H1 (cell line): ENCODE data around the gene CTPS2. TPM values are rescaled to one million over a fixed set of nuclear protein-coding genes. Genes with fewer than 3 reads are reported as not detected.

Source experiments
- CTCF ChIA-PET: fragments of 300-600 bp; sonication (Branson Sonifier 250); formaldehyde crosslinking; loops from one replicate; lab custom pipeline; 2021; ENCODE audit not compliant: partially characterized antibody; lab: Charles Lee
- POLR2A ChIA-PET: fragments of 300-600 bp; sonication (Branson Sonifier 250); formaldehyde crosslinking; loops from one replicate; lab custom pipeline; 2021; ENCODE audit warnings: inconsistent platforms; ENCODE audit not compliant: partially characterized antibody; lab: Charles Lee
- DNase-seq, 2 experiments: peaks; one replicate each; pipeline versions ENCODE4 v3.0.0 to v3.0.0-alpha.2; 2010 to 2022; ENCODE audit warnings: low spot score in 2 of 2, low read depth in 1 of 2, mixed read lengths in 1 of 2
- FAIRE-seq: peaks from 2 replicates; lab custom pipeline; 2011; peaks lifted over from hg19 to GRCh38; lab: Jason Lieb, UNC
- H2AFZ ChIP-seq: 2 replicates; pipeline ENCODE4 v1.8.1; 2012; ENCODE audit warnings: low read length, inconsistent platforms
- H2AK5ac ChIP-seq: 2 replicates; pipeline ENCODE4 v1.6.1; 2013; ENCODE audit warnings: low read depth, low read length
- H2BK120ac ChIP-seq: replicated peaks from 2 replicates; pipeline ENCODE3; 2013; ENCODE audit warnings: low read depth, low read length, inconsistent platforms
- H2BK12ac ChIP-seq: 2 replicates; pipeline ENCODE4 v1.6.1; 2013; ENCODE audit warnings: low read depth, low read length
- H2BK15ac ChIP-seq: 2 replicates; pipeline ENCODE4 v1.6.1; 2013; ENCODE audit warnings: low read length
- H2BK20ac ChIP-seq: 2 replicates; pipeline ENCODE4 v1.6.1; 2013; ENCODE audit warnings: low read length
- H2BK5ac ChIP-seq: 2 replicates; pipeline ENCODE4 v1.6.1; 2013; ENCODE audit warnings: low read depth, low read length
- H3K14ac ChIP-seq: 2 replicates; pipeline ENCODE4 v1.6.1; 2013; ENCODE audit warnings: inconsistent platforms; ENCODE audit not compliant: insufficient read length
- H3K18ac ChIP-seq: 2 replicates; pipeline ENCODE4 v1.6.1; 2013; ENCODE audit warnings: low read length; ENCODE audit errors: extremely low read depth
- H3K23ac ChIP-seq: 2 replicates; pipeline ENCODE4 v1.6.1; 2013; ENCODE audit warnings: inconsistent platforms; ENCODE audit not compliant: insufficient read length
- H3K23me2 ChIP-seq: 2 replicates; pipeline ENCODE4 v1.6.1; 2013; ENCODE audit warnings: low read depth, low read length
- H3K27ac ChIP-seq: 2 replicates; pipeline ENCODE4 v1.6.1; 2011; ENCODE audit warnings: low read depth, low read length, inconsistent platforms
- H3K27me3 ChIP-seq, 4 experiments: replicated peaks in 1 of 4; 1 replicate in 1 of 4; 2 replicates in 3 of 4; pipeline versions ENCODE4 v1.6.1 to v1.8.1; 2011 to 2013; ENCODE audit warnings: low read length in 3 of 4, mild to moderate bottlenecking in 3 of 4, inconsistent platforms in 2 of 4, mixed read lengths in 2 of 4, moderate library complexity in 1 of 4; ENCODE audit not compliant: control insufficient read depth in 3 of 4, insufficient read depth in 3 of 4; ENCODE audit errors: extremely low read depth in 1 of 4
- H3K36me3 ChIP-seq, 4 experiments: 2 replicates each; pipeline versions ENCODE4 v1.6.1 to v1.8.1; 2011 to 2013; ENCODE audit warnings: mild to moderate bottlenecking in 4 of 4, low read length in 3 of 4, moderate library complexity in 2 of 4, control low read depth in 1 of 4, inconsistent platforms in 1 of 4; ENCODE audit not compliant: insufficient read depth in 4 of 4, control insufficient read depth in 2 of 4
- H3K4ac ChIP-seq: replicated peaks from 2 replicates; pipeline ENCODE3; 2013; ENCODE audit warnings: low read length, low read depth, mixed read lengths, inconsistent platforms; ENCODE audit not compliant: insufficient read length
- H3K4me1 ChIP-seq, 4 experiments: replicated peaks in 1 of 4; 1 replicate in 1 of 4; 2 replicates in 3 of 4; pipeline versions ENCODE4 v1.6.1 to v1.8.1; 2011 to 2013; ENCODE audit warnings: low read length in 3 of 4, inconsistent platforms in 2 of 4, mixed read lengths in 1 of 4; ENCODE audit not compliant: insufficient read depth in 4 of 4, control insufficient read depth in 3 of 4
- H3K4me2 ChIP-seq, 2 experiments: 2 replicates each; pipeline versions ENCODE4 v1.6.1 to v1.8.1; 2011 to 2013; ENCODE audit warnings: low read depth in 2 of 2, low read length in 2 of 2, control low read depth in 1 of 2, inconsistent platforms in 1 of 2, mild to moderate bottlenecking in 1 of 2; ENCODE audit not compliant: insufficient read depth in 1 of 2
- H3K4me3 ChIP-seq, 4 experiments: fragments of 200-600, 300-600 bp in 1 of 4; sonication (generic), shearing (Covaris generic), sonication (Bioruptor Twin) in 1 of 4; 2 replicates each; pipeline versions ENCODE4 v1.5.1 to v1.8.1; 2011 to 2016; ENCODE audit warnings: low read length in 4 of 4, low read depth in 3 of 4, control low read depth in 2 of 4, inconsistent platforms in 2 of 4, mild to moderate bottlenecking in 2 of 4, mixed read lengths in 1 of 4, moderate library complexity in 1 of 4; ENCODE audit not compliant: insufficient read depth in 2 of 4; ENCODE audit errors: extremely low read depth in 1 of 4
- H3K56ac ChIP-seq: replicated peaks from 2 replicates; pipeline ENCODE3; 2013; ENCODE audit warnings: low read depth, mild to moderate bottlenecking, mixed read lengths, low read length, inconsistent platforms; ENCODE audit not compliant: insufficient read length
- H3K79me1 ChIP-seq: 2 replicates; pipeline ENCODE4 v1.6.1; 2013; ENCODE audit warnings: low read depth, low read length, control low read depth
- H3K79me2 ChIP-seq, 2 experiments: 2 replicates each; pipeline versions ENCODE4 v1.6.1 to v1.8.1; 2012 to 2013; ENCODE audit warnings: low read length in 2 of 2, mild to moderate bottlenecking in 2 of 2, inconsistent platforms in 1 of 2; ENCODE audit not compliant: insufficient read depth in 2 of 2, control insufficient read depth in 1 of 2
- H3K9ac ChIP-seq, 4 experiments: replicated peaks in 1 of 4; 1 replicate in 1 of 4; 2 replicates in 3 of 4; pipeline versions ENCODE4 v1.6.1 to v1.8.1; 2011 to 2013; ENCODE audit warnings: low read depth in 3 of 4, low read length in 3 of 4, control low read depth in 2 of 4, mild to moderate bottlenecking in 2 of 4, moderate library complexity in 2 of 4, inconsistent platforms in 1 of 4; ENCODE audit errors: extremely low read depth in 1 of 4
- H3K9me3 ChIP-seq, 2 experiments: 2 replicates each; pipeline versions ENCODE4 v1.6.1 to v1.8.1; 2012 to 2013; ENCODE audit warnings: mild to moderate bottlenecking in 2 of 2, moderate library complexity in 2 of 2, control low read depth in 1 of 2, inconsistent platforms in 1 of 2, low read depth in 1 of 2, low read length in 1 of 2, mixed read lengths in 1 of 2; ENCODE audit not compliant: insufficient read depth in 2 of 2
- H4K20me1 ChIP-seq, 2 experiments: replicated peaks in 1 of 2; 2 replicates each; pipeline versions ENCODE3 to v1.8.1; 2011 to 2013; ENCODE audit warnings: inconsistent platforms in 2 of 2, low read length in 2 of 2, mild to moderate bottlenecking in 1 of 2; ENCODE audit not compliant: insufficient read depth in 2 of 2, control insufficient read depth in 1 of 2
- H4K5ac ChIP-seq: 2 replicates; pipeline ENCODE4 v1.6.1; 2013; ENCODE audit warnings: low read length, low read depth, mixed read lengths, inconsistent platforms; ENCODE audit not compliant: insufficient read length
- H4K8ac ChIP-seq: 2 replicates; pipeline ENCODE4 v1.8.0; 2013; ENCODE audit warnings: mild to moderate bottlenecking, moderate library complexity, low read length, inconsistent platforms; ENCODE audit not compliant: insufficient read depth; ENCODE audit errors: extremely low read depth
- H4K91ac ChIP-seq: replicated peaks from 2 replicates; pipeline ENCODE3; 2013; ENCODE audit warnings: low read length, mixed read lengths, inconsistent platforms; ENCODE audit not compliant: insufficient read length
- ATF3 ChIP-seq: IDR thresholded peaks from 2 replicates; pipeline ENCODE4 v1.6.1; 2011; ENCODE audit warnings: low read depth, mild to moderate bottlenecking, low read length; ENCODE audit not compliant: insufficient read depth
- BCL11A ChIP-seq, 2 experiments: IDR thresholded peaks; one replicate each; pipeline ENCODE4 v1.6.1; 2011; ENCODE audit warnings: low read depth in 2 of 2, low read length in 2 of 2, mild to moderate bottlenecking in 2 of 2
- CEBPB ChIP-seq: IDR thresholded peaks from 2 replicates; pipeline ENCODE4 v1.6.1; 2012; ENCODE audit warnings: low read depth, low read length
- GTF2F1 ChIP-seq: IDR thresholded peaks from 2 replicates; pipeline ENCODE4 v1.6.1; 2012; ENCODE audit warnings: low read depth, low read length, improper control_type of control experiment, borderline replicate concordance
- SP1 ChIP-seq: IDR thresholded peaks from 2 replicates; pipeline ENCODE4 v1.6.1; 2011; ENCODE audit warnings: low read depth, low read length
- YY1 ChIP-seq: IDR thresholded peaks from 2 replicates; pipeline ENCODE4 v1.6.1; 2011; ENCODE audit warnings: low read depth, mild to moderate bottlenecking, low read length
- ZNF274 ChIP-seq: IDR thresholded peaks from 2 replicates; pipeline ENCODE4 v1.7.0; 2012; ENCODE audit warnings: low read length, borderline replicate concordance; ENCODE audit errors: extremely low read depth
- WGBS, 2 experiments: shearing (Covaris generic) in 1 of 2; methylation state at CpG; one replicate each; pipeline versions ENCODE4 v1.1.6 to v1.1.7; 2013 to 2015; ENCODE audit warnings: low lambda C conversion rate in 2 of 2, mixed read lengths in 2 of 2, inconsistent platforms in 1 of 2, low coverage in 1 of 2, missing lambda C conversion rate in 1 of 2; ENCODE audit not compliant: insufficient replicate concordance in 2 of 2, insufficient coverage in 1 of 2, insufficient read length in 1 of 2; ENCODE audit errors: extremely low coverage in 1 of 2, missing lambda C conversion rate in 1 of 2; 5-methylcytosine and 5-hydroxymethylcytosine counted together
- polyA plus RNA-seq, 7 experiments: library from polyadenylated mRNA; depleted of rRNA in 3 of 7; stranded (reverse) in 5 of 7; unstranded in 2 of 7; fragments of >200 nt in 5 of 7; fragments of 200-250 nt in 2 of 7; gene quantifications; 1 replicate in 5 of 7; 2 replicates in 1 of 7; 4 replicates in 1 of 7; pipeline versions ENCODE4 v1.2.1 to v1.2.3, GENCODE V29; 2011 to 2013; ENCODE audit warnings: missing spikeins in 2 of 7, mixed read lengths in 2 of 7
- total RNA-seq: library from RNA; stranded (reverse); fragmentation: NEBNext Ultra II Directional; extraction: Animal tissue kit (Norgen Biotek cat#: 25700); gene quantifications from 2 replicates; pipeline ENCODE4 v1.2.1, GENCODE V29; 2021

The CTPS2 gene
- total and polyA plus RNA-seq, 2 of the 8 experiments (the other 6 are each of a cell fraction or from before 2014, with no cell fraction given) = 17.1 to 34.0 TPM

GRCh38 chrX:16678689-16679088 lies 33.8 kb downstream of the CTPS2 start:
- Histone ChIP-seq H2BK20ac (no peak overlapping the region), H3K79me2 (no peaks in the 10 kb centered on the region), H3K9me3 (no peaks in the 10 kb centered on the region), H3K4me2 (no peak overlapping the region), H2BK15ac (no peak overlapping the region), H4K8ac (no peak overlapping the region), H3K9ac (no peak overlapping the region), H3K36me3 (peaks cover 2 to 42% (median 10%) of the 10 kb centered on the region in 4 experiments; a peak in 6 of 8 replicates), H2AK5ac (no peak overlapping the region), H3K23me2 (no peaks in the 10 kb centered on the region), H3K27ac (no peak overlapping the region), H3K4me1 (no peaks in the 10 kb centered on the region), H3K18ac (no peak overlapping the region), H4K5ac (no peak overlapping the region), H4K91ac (no peak overlapping the region), H2BK120ac (no peak overlapping the region), H3K4ac (no peak overlapping the region), H2AFZ (no peak overlapping the region), H2BK5ac (no peak overlapping the region), H3K23ac (no peak overlapping the region), H3K4me3 (no peak overlapping the region), H3K79me1 (no peaks in the 10 kb centered on the region), H3K27me3 (no peaks in the 10 kb centered on the region), H3K14ac (no peak overlapping the region), H4K20me1 (no peaks in the 10 kb centered on the region), H2BK12ac (no peak overlapping the region), H3K56ac (no peak overlapping the region)
- no peak for DNase-seq
- no peak for FAIRE-seq
- ChIA-PET CTCF (interaction anchor here (0.6 kb wide), 1 partner anchor 1180 kb away, joined by 4 read pairs; no protein-coding TSS in a partner anchor), POLR2A (no interaction called here)
- WGBS, 2 experiments = 94% methylated on average over 11 of the region's 11 CpGs; no CpG with 5 or more reads in 1 of the 2 experiments
- TF ChIP-seq CEBPB (no peak), YY1 (no peak), SP1 (no peak), GTF2F1 (no peak), BCL11A (IDR thresholded peaks at IDR 0.05; ENCODE audit: low read depth in 2 of 2, low read length in 2 of 2) (no peak), ATF3 (no peak), ZNF274 (no peak)
